Upper lobe of left lung (tissue), 6 donors: ENCODE measurements around the gene HTR6. TPM values are rescaled to one million over a fixed set of nuclear protein-coding genes. Genes with fewer than 3 reads are reported as not detected.

Experiments
- ATAC-seq, 2 donors: fragments of 200-7000 bp; cut with Tn5 transposase; one replicate each; pipeline ENCODE4 v1.9.1; 2022; ENCODE audit warnings: mild to moderate bottlenecking in 2 of 2, moderate library complexity in 2 of 2; ENCODE audit not compliant: low FRiP score in 2 of 2
- DNase-seq, 2 donors: peaks; one replicate each; pipeline ENCODE4 v3.0.0-alpha.2; 2019 to 2020
- H3K27ac ChIP-seq, 4 donors: fragments of 200-600 bp; sonication (generic); one replicate each; pipeline ENCODE4 v1.5.1; 2016 to 2019
- H3K27me3 ChIP-seq, 4 donors: fragments of 200-600 bp; sonication (generic); one replicate each; pipeline ENCODE4 v1.5.1; 2017 to 2019
- H3K36me3 ChIP-seq, 4 donors: fragments of 200-600 bp; sonication (generic); one replicate each; pipeline ENCODE4 v1.5.1; 2016 to 2019
- H3K4me1 ChIP-seq, 4 donors: fragments of 200-600 bp; sonication (generic); one replicate each; pipeline ENCODE4 v1.5.1; 2018 to 2019
- H3K4me3 ChIP-seq, 4 donors: fragments of 200-600 bp; sonication (generic); one replicate each; pipeline ENCODE4 v1.5.1; 2017 to 2019; ENCODE audit warnings: mild to moderate bottlenecking in 2 of 4, moderate library complexity in 1 of 4
- H3K9me3 ChIP-seq, 4 donors: fragments of 200-600 bp; sonication (generic); one replicate each; pipeline ENCODE4 v1.5.1; 2018 to 2019
- EP300 ChIP-seq, 4 donors: sonication (generic); formaldehyde crosslinking; IDR thresholded peaks; one replicate each; pipeline ENCODE4 v1.5.1; 2017; ENCODE audit warnings: antibody characterized with exemption in 4 of 4, control low read depth in 2 of 4
- POLR2A ChIP-seq, 4 donors: fragments of 450-650 bp; IDR thresholded peaks; one replicate each; pipeline ENCODE4 v1.5.1; 2016 to 2017; ENCODE audit warnings: antibody characterized with exemption in 4 of 4, mild to moderate bottlenecking in 2 of 4
- POLR2AphosphoS5 ChIP-seq, 2 donors: sonication (generic); formaldehyde crosslinking; IDR thresholded peaks; one replicate each; pipeline ENCODE4 v1.5.1; 2017; ENCODE audit warnings: antibody characterized with exemption in 2 of 2
- WGBS, 2 donors: methylation state at CpG; one replicate each; pipeline ENCODE4 v1.1.5; 2017 to 2018; 5-methylcytosine and 5-hydroxymethylcytosine counted together
- total RNA-seq, 6 donors: library from RNA; depleted of rRNA in 4 of 6; stranded (reverse); fragments of >200 nt in 4 of 6; gene quantifications; one replicate each; pipeline versions ENCODE4 v1.1.0 to v1.2.1, GENCODE V29; 2016 to 2021
- TF ChIP-seq, protein P1 (sequence below), 6 experiments: fragments of 450-650 bp in 4 of 6; fragments of 200-600 bp in 2 of 6; sonication (generic) in 2 of 6; IDR thresholded peaks; one replicate each; pipeline ENCODE4 v1.5.1; 2016 to 2019; ENCODE audit warnings: antibody characterized with exemption in 6 of 6
- donor health status: DM: no; HTN: no; CAD: no; lungs with moderate emphysema.
- donor health status: DM: no; HTN: yes; CAD: no; lungs with severe emphysema.

The HTR6 gene
- total RNA-seq, 6 donors from 2014 or later: not detected

DNA sequence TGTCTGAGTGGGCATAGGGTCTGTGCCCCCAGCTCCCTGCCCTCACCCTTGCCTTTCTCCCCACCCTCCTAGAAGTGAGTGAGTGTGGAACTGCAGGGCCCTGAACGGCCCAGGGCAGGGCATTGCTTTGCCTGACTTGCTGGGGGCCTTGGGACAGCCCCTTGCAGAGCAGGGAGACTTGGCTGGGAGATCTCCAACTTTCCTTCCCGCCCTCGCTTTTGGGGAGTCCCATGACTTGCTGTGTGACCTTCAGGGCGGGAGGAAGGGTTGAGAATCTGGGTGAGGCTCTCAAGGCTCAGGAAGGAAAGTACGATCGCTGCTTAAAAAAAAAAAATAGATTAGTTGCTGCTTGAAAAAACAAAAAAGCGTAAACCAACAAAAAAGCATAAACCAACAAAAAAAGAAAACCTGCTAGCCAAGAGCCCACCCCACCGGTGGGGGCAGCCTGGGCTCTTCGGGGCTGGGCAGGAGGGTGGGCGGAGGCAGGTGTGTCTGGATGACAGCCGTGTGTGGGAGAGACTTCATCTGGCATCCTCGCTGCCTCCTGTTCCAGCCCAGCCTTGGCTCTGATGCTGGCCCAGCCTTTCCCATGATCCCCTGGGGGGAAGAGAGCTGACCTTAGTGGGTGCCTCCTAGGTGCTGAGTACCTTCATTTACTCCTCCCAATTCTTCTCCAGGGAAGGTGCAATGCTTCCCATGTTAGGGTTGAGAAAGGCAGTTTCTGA, 14.1 kb upstream of the HTR6 start:
- no peak for ATAC-seq
- H3K4me3 ChIP-seq: no peak overlapping the region
- DNase-seq: peak in 1 of 2 donors; percentile 28
- no peaks in the 10 kb centered on the region for H3K36me3 ChIP-seq
- peak overlapping the region; percentile 25 to 57 (median 44) for H3K27ac ChIP-seq
- 39 to 50% methylated on average over 12 of the region's 12 CpGs for WGBS, 2 donors
- H3K9me3 ChIP-seq: no peaks in the 10 kb centered on the region
- peaks cover 0 to 1% (median 0%) of the 10 kb centered on the region in 4 donors for H3K27me3 ChIP-seq
- peaks cover 4 to 40% (median 29%) of the 10 kb centered on the region in 4 donors for H3K4me1 ChIP-seq
- no peak for TF ChIP-seq POLR2A (IDR thresholded peaks at IDR 0.05)

DNA sequence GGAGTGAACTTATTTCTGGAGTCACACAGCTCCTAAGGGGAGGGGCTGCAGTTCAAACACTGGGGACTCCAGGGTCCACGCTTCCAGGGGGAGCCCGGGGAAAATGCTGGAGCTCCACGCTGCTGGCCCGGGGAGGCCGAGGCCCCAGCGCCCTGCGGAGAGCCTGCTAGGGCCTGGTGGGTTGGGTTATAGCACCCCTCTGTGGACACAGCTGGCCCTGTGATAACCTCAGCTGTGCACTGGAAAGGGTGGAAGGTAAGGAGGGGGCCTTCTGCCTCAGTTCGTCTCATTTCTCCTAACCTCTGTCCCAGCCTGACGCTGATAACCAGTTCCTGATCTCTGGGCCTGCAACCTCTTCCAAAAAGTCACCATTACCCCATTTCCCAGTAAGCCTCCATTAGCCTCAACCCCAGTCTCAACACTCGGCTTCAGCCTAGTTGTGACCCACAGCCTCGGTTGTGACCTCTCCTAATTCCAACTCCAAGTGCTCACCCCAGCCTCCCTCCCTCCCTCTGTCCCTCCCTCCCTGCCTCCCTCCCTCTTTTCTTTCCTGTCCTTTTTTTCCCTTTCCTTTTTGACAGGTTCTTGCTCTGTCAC, 13.4 kb upstream of the HTR6 start:
- TF ChIP-seq POLR2A (IDR thresholded peaks at IDR 0.05) (no peak), EP300 (IDR thresholded peaks at IDR 0.05) (no peak)
- TF ChIP-seq, protein P1, sequence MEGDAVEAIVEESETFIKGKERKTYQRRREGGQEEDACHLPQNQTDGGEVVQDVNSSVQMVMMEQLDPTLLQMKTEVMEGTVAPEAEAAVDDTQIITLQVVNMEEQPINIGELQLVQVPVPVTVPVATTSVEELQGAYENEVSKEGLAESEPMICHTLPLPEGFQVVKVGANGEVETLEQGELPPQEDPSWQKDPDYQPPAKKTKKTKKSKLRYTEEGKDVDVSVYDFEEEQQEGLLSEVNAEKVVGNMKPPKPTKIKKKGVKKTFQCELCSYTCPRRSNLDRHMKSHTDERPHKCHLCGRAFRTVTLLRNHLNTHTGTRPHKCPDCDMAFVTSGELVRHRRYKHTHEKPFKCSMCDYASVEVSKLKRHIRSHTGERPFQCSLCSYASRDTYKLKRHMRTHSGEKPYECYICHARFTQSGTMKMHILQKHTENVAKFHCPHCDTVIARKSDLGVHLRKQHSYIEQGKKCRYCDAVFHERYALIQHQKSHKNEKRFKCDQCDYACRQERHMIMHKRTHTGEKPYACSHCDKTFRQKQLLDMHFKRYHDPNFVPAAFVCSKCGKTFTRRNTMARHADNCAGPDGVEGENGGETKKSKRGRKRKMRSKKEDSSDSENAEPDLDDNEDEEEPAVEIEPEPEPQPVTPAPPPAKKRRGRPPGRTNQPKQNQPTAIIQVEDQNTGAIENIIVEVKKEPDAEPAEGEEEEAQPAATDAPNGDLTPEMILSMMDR (IDR thresholded peaks at IDR 0.05): peak; percentile 21 to 65 (median 45)
- Histone ChIP-seq H3K27me3 (no peaks in the 10 kb centered on the region), H3K27ac (peak overlapping the region; percentile 25 to 57 (median 42)), H3K36me3 (no peaks in the 10 kb centered on the region), H3K9me3 (no peaks in the 10 kb centered on the region), H3K4me1 (peaks cover 3 to 39% (median 29%) of the 10 kb centered on the region in 4 donors), H3K4me3 (no peak overlapping the region)
- ATAC-seq (peak; percentile 65 to 73), DNase-seq (peak in 1 of 2 donors; percentile 83)
- 33 to 46% methylated on average over 6 of the region's 11 CpGs for WGBS, 2 donors

DNA sequence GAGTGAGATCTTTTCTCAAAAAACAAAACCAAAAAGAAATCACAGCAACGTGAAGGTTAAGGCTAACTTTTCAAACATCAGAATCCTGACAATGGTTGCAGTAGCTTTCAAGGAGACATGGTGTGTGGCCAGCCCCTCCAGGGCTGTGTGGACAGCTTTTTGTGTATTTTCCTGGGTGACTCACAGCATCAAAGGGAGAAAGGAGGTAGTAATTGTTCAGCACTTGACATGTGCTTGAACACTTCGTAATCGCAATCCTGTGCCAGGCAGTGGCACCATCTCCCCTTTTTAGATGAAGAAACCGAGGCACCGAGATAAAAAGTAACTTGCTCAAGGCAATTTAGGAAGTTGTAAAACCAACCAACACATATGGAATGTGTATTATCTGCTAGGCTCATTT, 10.3 kb upstream of the HTR6 start:
- H3K9me3 ChIP-seq: no peaks in the 10 kb centered on the region
- WGBS, 2 donors: 64 to 66% methylated on average over 5 of the region's 5 CpGs
- peaks cover 3 to 34% (median 25%) of the 10 kb centered on the region in 4 donors for H3K4me1 ChIP-seq
- no peak for ATAC-seq
- no peaks in the 10 kb centered on the region for H3K27me3 ChIP-seq
- no peaks in the 10 kb centered on the region for H3K36me3 ChIP-seq
- TF ChIP-seq POLR2AphosphoS5 (IDR thresholded peaks at IDR 0.05): no peak
- DNase-seq: peak in 1 of 2 donors; percentile 56
- no peak overlapping the region for H3K4me3 ChIP-seq
- H3K27ac ChIP-seq: peak overlapping the region in 1 of 4 donors; percentile 12

DNA sequence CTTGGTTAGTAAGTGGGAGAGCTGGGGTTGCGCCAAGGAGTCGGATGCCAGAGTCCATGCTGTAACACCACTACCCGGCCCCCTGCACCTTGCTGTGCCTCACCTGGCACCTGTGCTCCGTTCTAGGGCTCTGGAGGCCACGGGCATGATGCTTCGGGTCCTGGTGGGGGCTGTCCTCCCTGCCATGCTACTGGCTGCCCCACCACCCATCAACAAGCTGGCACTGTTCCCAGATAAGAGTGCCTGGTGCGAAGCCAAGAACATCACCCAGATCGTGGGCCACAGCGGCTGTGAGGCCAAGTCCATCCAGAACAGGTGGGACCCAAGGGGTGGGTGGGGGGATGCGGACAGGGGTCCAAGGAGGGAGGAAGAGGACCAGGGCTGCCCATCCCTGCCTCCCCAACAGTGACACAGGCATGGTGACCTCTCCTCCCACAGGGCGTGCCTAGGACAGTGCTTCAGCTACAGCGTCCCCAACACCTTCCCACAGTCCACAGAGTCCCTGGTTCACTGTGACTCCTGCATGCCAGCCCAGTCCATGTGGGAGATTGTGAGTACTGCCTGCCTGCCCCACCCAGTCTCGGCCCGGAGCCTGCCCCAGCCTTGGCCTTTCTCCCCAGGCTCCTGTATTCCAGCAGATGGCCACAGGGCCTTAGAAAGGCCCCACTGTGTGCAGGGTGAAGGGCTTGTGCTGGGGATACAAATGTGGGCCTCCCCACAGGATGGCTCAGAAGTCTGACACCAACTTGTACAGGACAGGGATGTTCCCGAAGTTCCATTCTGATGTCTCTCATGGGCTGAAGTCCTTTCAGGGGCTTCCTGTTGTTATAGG, 9.6 kb upstream of the HTR6 start:
- H3K27ac ChIP-seq: peak overlapping the region in 2 of 4 donors; percentile 12 to 43
- H3K9me3 ChIP-seq: no peaks in the 10 kb centered on the region
- H3K27me3 ChIP-seq: no peaks in the 10 kb centered on the region
- 64 to 86% methylated on average over 5 to 15 of the region's 15 CpGs for WGBS, 2 donors
- no peaks in the 10 kb centered on the region for H3K36me3 ChIP-seq
- TF ChIP-seq POLR2AphosphoS5 (IDR thresholded peaks at IDR 0.05) (no peak), POLR2A (IDR thresholded peaks at IDR 0.05) (no peak), EP300 (IDR thresholded peaks at IDR 0.05) (no peak)
- TF ChIP-seq, protein P1 (IDR thresholded peaks at IDR 0.05): no peak
- peaks cover 3 to 39% (median 24%) of the 10 kb centered on the region in 4 donors for H3K4me1 ChIP-seq
- peak in 1 of 2 donors; percentile 46 for DNase-seq
- H3K4me3 ChIP-seq: no peak overlapping the region
- ATAC-seq: no peak

DNA sequence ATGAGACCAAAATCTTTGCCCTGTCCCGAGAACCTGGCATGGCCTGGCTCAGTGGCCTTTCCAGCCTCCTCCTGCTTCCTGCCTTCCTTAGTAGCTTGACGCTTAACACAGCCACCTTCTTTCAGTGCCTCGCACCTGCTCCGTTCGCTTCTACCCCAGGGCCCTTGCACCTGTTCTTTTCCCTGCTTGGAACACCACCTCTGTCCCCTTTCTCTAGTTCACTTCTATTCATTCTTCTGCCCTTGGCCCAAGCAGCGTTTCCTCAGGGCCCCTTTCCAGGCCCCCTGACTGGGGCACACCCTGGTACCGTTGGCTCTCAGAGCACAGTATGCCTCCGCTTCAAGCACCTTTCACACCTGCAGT, 9.0 kb upstream of the HTR6 start:
- TF ChIP-seq EP300 (IDR thresholded peaks at IDR 0.05) (no peak), POLR2AphosphoS5 (IDR thresholded peaks at IDR 0.05) (no peak), POLR2A (IDR thresholded peaks at IDR 0.05) (no peak)
- TF ChIP-seq, protein P1 (IDR thresholded peaks at IDR 0.05): no peak
- Histone ChIP-seq H3K4me1 (peaks cover 3 to 35% (median 21%) of the 10 kb centered on the region in 4 donors), H3K27me3 (no peaks in the 10 kb centered on the region), H3K27ac (no peak overlapping the region), H3K4me3 (no peak overlapping the region), H3K36me3 (no peaks in the 10 kb centered on the region), H3K9me3 (no peaks in the 10 kb centered on the region)
- no peak for ATAC-seq
- DNase-seq: no peak
- WGBS, 2 donors: 83 to 89% methylated on average over 8 of the region's 8 CpGs
